Measurements from ENCODE around the gene TOLLIP. TPM values are rescaled to one million over a fixed set of nuclear protein-coding genes. Genes with fewer than 3 reads are reported as not detected.

The TOLLIP gene
- total RNA-seq, 1 experiment from 2014 or later = 32.3 TPM

GRCh38 chr11:1349327-1350041 is 40.1 kb upstream of the TOLLIP start:
- no peak overlapping the region for H2BK12ac ChIP-seq (ENCODE audit: insufficient read length, low read depth, low read length)
- no peaks in the 10 kb centered on the region for H3K79me2 ChIP-seq (ENCODE audit: insufficient read depth, low read length)
- H3K23me2 ChIP-seq (ENCODE audit: insufficient read length, low read depth, low read length, poor library complexity, severe bottlenecking) = no peaks in the 10 kb centered on the region
- H3K56ac ChIP-seq (ENCODE audit: insufficient read length, low read depth, low read length) = no peak overlapping the region
- no peak overlapping the region for H3K18ac ChIP-seq (ENCODE audit: insufficient read length, low read depth, low read length)
- Mint-ChIP-seq H3K4me1 (peaks cover 3 to 18% of the 10 kb centered on the region in 2 experiments; a peak in 3 of 4 replicates), H3K27ac (no peak overlapping the region; a peak in 1 of 7 replicates), H3K27me3 (ENCODE audit: low read depth) (peaks cover 8% of the 10 kb centered on the region), H3K9me3 (no peaks in the 10 kb centered on the region; a peak in 2 of 5 replicates), H3K4me3 (no peak overlapping the region), H3K36me3 (ENCODE audit: insufficient read depth in 1 of 3, low read depth in 3 of 3) (peaks cover 0 to 3% (median 0%) of the 10 kb centered on the region in 3 experiments; a peak in 2 of 7 replicates)
- H3K27me3 ChIP-seq (ENCODE audit: insufficient read depth, low read length) = no peaks in the 10 kb centered on the region
- H4K91ac ChIP-seq (ENCODE audit: insufficient read length, low read depth, low read length) = no peak overlapping the region
- no peak overlapping the region for H4K8ac ChIP-seq (replicated peaks; ENCODE audit: insufficient read length, low read depth, low read length)
- H2BK15ac ChIP-seq (ENCODE audit: low read depth, low read length) = no peak overlapping the region
- no peak overlapping the region for H2BK20ac ChIP-seq (ENCODE audit: low read depth, low read length, poor library complexity, severe bottlenecking)
- no peak overlapping the region for H3K4ac ChIP-seq (ENCODE audit: low read depth, low read length)
- H3K4me1 ChIP-seq (ENCODE audit: insufficient read depth, low read length) = no peaks in the 10 kb centered on the region
- H2AFZ ChIP-seq (ENCODE audit: low read length) = no peak overlapping the region
- H3K4me2 ChIP-seq (ENCODE audit: insufficient read depth, insufficient read length, low read length) = no peak overlapping the region
- H3K23ac ChIP-seq (ENCODE audit: insufficient read length, low read depth, low read length) = no peak overlapping the region
- H2BK120ac ChIP-seq (ENCODE audit: low read depth, low read length, poor library complexity, severe bottlenecking) = no peak overlapping the region
- H3T11ph ChIP-seq (ENCODE audit: low read length) = no peak overlapping the region
- no peaks in the 10 kb centered on the region for H3K9me3 ChIP-seq (ENCODE audit: control insufficient read depth, low read depth, low read length)
- H2AK5ac ChIP-seq (ENCODE audit: insufficient read length, low read length) = no peak overlapping the region
- TF ChIP-seq CTCF (conservative IDR thresholded peaks at IDR 0.05) = no peak
- no CpG with 5 or more reads among the region's 29 CpGs for WGBS (ENCODE audit: extremely low coverage, insufficient read length, low lambda C conversion rate)
- peak; percentile 28 for DNase-seq
- H3K9ac ChIP-seq (ENCODE audit: extremely low read depth, insufficient read length, low read length) = no peak overlapping the region
- no peaks in the 10 kb centered on the region for H3K79me1 ChIP-seq (ENCODE audit: insufficient read depth, low read depth, low read length, poor library complexity, severe bottlenecking)
- no peaks in the 10 kb centered on the region for H4K20me1 ChIP-seq (ENCODE audit: control insufficient read depth, insufficient read depth, insufficient read length)
- no peak overlapping the region; the same call in 1 of the 2 replicates for H3K14ac ChIP-seq (ENCODE audit: insufficient read depth, low read length)
- no peak overlapping the region for H3K27ac ChIP-seq (ENCODE audit: insufficient read length, low read depth, low read length)
- no peak overlapping the region for H2BK5ac ChIP-seq (ENCODE audit: insufficient read length, low read length)
- no peak overlapping the region for H4K5ac ChIP-seq (ENCODE audit: insufficient read length, low read depth, low read length)

Measured in H9 (cell line).